HG02798 (cell line): ENCODE results near the gene PRKAG2.
"Not testable (repeated sequence)": the region's sequence is repeated elsewhere in the genome, so short reads cannot be mapped to it uniquely, and the experiment has no call there.

Source experiments
- ATAC-seq: cut with Tn5 transposase; IDR thresholded peaks from one replicate; pipeline ENCODE4 v1.9.1; 2021; ENCODE audit warnings: mild to moderate bottlenecking; ENCODE audit not compliant: unreplicated experiment, poor library complexity

Gene PRKAG2

DNA sequence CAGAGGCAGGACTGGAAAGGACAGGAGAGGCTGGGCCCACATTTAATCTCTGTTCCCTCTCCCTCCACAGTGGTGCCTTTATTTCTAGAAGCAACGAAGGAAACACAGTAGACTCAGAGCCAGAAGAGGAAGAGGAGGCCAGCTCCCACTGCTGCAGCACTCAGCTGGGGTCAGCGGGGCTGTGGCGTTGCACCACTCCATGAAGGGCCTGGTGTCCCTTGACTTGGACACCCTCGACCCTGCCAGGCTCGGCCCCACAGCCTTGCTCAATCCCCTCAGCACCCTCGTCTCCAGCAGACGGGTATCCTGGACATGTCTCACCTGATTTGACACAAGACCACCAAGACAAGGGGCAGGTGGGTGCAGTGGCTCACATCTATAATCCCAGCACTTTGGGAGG lies 38.8 kb downstream of the PRKAG2 start:
- no peak for ATAC-seq

DNA sequence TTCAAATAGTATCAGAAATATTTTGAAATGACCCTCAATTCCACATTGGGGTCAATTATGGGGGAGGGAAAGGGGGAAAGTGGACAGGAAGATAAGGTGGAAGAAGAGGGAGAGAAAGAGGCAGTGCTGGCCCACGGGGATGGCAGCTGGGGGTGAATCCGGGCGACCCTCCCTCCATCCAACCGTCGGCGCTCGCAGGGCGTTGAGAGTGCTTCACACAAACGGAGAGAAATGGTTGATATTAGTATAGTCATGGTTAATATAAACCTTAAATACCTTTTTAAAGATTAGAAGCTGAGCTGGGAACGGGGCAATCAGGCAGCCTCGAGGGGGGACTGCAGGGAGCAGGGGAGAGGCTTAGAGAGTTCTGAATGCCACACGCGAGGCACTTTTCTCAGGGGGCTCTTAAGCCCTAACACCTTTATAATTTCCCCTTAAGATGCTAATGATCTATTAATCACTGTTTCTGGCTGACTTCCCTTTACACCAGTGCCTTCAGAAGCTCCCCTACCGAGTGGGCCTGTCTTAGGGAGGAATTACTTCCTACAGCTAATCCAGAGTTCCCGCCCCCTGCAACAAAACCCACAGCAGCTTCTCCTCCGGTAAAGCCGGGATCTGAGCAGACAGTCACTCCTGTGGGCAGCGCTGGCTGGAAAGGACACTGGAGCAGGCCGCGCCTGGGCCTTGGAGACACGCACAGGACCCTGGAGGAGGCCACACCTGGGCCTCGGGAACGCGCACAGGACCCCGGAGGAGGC lies 39.5 kb downstream of the PRKAG2 start:
- ATAC-seq, result no peak

DNA sequence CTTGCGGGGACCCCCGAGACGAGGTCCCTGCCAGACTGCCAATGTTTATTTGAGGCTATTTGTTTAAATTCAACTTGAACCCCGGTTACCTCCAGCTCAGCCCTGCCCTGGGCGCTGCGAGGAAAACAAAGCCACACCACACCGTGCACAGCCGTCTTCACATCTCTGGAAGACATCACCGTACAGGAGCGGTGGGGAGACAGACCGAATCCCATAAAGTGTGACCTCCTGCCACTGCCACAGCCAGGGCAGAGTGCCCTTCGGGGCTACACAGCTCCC lies 40.0 kb downstream of the PRKAG2 start:
- no peak for ATAC-seq

DNA sequence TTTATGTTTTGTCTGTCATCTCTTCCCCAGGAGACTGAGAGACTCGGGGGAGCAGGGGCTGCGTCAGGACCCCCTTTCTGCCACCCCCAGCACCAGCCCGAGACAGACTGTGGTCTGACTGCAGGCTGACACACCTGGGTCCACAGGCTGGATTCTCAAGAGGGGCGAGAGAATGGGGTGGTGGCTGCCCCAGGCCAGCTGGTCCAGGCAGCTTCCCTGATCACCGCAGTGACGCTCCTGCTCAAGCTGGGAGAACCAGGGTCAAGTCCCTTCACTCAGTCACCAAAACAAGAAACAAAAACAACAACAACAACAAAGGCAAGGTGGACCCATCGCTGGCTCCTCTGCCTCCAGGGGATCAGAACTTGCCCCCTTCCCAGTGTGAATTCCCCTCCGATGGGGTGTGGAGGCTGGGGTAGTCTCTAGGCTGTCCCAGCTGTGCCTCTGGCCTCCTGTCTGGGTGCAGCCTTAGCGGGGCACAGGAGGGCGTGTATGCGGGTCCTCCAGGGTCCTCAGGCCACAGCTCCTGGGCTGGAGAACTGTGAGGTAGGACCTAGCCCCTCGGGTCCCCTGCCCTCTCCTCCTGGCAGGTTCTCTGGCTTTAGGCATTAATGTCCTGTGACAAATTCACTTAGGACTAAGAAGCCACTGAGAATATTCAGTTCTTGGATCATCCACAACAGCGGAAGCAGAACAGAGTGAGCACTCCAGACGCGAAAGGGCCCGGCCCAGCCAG lies 40.6 kb downstream of the PRKAG2 start:
- ATAC-seq, result no peak

DNA sequence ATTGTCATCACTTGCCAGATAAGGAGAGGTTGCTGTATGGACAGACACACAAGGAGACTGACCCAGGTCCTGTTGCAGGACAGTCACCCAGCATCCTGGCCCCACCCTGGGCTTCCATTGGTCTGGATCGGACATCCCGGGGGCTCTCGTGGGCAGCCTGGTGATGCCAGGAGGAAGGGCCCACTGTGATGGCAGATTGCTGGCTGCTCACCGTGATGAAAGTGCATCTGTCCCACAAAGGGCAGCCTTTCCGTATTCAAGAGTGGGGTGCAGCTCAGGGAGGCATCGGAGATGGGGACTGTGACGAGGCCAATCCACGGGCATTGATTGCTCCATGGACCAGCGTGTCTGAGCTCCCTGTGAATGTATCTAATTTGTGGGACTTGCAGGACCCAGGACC lies 41.3 kb downstream of the PRKAG2 start:
- no peak for ATAC-seq

DNA sequence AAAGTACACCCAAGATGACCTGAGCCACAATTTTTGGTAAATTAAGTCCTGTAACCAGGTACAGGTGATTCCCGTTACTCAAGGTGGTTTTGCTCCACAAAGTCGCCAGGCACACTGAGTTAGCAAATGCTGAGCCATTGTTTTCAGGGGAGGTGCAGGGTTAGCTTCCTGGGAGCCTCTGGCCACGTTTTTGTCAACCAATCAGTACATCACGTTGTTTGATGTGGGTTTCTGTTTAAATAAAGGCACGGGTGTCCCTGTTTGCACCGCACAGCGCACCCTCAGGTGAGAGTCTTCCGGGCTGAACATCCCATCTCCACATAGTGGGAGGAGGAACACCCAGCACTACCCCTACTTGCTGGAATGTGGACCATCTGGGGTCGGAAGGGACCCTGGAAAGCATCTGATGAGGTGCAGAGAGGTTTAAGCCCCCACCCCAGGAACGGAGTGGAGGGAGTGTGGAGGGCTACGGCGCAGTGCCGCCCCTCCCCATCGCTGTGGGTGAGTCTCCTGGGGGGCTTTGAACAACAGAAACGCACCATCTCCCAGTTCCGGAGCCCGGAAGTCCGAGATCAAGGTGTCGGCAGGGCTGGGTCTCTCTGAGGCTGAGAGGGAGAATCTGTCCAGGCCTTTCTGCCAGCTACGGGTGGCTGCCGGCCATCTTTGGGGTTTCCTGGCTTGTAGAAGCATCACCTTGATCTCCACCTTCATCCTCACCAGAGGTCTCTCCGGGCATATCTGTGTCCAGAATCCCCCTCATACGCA lies 42.5 kb downstream of the PRKAG2 start:
- ATAC-seq, result no peak

DNA sequence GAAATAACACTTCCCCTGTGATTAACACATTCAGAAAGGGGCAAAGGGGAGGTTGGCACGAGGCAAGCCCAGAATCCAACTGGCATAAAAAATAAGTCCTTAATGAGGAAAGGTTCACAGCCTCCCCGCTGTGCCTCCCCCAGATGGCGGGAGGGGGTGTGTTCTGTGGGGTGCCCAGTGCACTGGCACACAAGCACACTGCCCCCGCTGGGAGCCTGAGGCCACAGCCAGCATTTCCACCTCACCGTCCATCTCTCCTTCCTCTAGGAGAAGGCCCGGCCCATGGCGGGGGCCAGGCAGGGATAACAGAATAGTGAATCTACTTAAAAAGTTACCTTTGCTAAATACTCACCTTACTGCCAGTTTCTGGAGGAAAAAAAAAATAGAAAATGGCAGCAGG lies 43.2 kb downstream of the PRKAG2 start:
- ATAC-seq, result no peak

DNA sequence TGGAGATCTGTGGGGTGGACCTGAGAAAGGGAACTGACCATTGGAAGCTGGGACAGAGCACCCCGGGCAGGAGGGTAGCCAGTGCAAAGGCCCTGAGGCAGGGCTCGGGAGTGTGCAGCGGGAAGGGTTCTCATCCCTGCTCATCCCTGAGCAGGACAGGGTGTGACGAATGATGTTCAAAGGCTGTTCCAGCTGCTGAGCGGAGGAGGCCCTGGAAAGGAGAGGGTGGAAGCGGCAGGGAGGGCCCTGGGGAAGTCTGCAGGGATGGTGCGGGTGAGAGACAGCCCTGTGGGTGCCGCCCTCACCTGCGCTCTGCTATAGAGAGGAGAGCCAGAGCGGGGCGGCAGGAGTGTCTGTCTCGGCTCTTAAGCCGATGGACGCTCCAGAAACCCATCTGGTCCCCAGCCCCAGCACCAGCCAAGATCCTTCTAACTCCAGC lies 43.7 kb downstream of the PRKAG2 start:
- no peak for ATAC-seq

DNA sequence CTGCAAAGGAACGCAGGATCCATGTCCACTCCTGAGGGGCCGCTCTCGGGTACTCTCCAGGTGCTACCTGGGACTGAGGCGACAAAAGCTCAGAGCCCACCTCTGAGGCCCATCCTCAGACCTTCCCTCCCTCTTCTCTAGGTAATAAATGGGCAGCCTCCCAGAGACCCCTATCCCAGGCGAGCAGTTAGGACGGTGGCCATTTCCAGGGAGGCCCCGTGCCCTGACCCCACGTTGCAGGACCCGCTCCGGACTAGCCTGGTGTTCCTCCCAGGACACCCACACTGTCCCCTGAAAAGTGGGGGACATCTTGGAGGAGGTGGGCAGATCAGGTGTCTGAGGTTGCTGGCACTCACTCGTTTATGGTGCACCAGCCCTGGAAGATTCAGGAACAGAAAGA lies 44.3 kb downstream of the PRKAG2 start:
- no peak for ATAC-seq

DNA sequence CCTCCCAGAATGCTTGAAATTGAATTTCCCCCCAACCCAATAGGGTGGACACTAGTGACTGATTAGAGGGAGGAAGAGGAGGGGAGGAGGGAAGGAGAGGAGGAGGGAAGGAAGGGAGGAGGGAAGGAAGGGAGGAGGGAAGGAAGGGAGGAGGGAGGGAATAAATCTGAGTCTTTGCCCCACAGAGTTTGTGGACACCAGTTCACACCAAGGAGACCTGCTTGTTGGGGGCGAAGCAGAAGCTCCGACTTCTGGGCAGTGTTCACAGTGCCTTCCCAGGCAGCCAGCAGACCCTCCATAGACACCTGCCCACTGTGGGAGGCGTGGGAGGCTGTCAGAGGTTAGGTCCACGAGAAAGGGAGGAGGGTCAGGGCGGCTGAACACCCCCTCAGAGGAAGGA lies 44.8 kb downstream of the PRKAG2 start:
- no peak for ATAC-seq

DNA sequence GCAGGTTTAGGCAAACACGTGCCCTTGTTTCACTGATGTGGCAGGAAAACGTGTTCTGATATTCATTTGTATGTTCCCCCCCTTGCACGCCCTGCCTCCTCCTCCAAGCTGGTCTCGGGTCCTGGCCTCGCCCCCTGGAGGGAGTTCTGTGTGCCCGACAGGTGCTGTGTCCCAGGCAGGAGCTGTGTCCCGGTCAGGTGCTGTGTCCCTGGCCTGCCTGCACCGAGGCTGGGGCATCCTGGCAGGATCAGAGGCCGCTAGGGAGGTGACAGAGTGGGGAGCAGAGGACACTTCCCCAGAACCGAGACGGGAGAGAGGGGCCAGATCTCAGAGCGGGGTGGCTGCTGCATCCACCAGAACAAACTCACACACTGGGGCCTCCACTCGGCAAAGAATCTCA lies 45.3 kb downstream of the PRKAG2 start:
- ATAC-seq, result no peak

DNA sequence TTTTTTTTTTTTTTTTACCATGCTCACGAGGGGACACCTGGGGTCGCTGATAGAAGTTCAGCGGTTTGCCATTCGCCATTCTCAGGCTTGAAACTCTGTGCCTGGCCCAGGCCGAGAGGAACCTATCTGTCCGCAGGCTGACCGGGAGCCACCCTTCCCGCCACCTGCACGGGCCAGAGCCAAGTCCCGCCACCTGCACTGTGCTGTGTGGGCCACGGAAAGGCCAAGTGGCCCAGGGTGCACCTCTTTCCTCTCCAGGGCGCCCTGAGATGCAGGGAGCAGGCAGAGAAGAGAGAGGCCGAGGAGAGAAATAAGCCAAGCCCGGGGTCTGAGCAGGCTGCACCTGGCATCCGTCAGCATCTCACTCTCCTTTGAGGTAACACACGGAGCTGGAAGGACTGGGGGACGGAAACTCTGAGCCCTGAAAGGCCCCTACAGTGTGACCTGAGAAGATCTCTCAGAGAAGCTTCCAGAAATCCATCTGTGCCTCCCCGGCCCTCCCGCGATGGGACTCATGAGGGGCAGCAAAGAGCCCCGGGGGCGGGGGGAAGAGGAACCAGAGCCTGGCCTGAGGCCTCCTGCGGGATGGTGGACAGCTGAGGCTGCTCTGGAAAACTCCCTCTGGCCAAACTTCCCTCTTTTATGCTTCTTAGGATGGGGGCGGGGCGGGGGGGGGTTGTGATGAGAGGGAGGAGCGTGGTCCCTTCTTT lies 46.6 kb downstream of the PRKAG2 start:
- ATAC-seq, result no peak

DNA sequence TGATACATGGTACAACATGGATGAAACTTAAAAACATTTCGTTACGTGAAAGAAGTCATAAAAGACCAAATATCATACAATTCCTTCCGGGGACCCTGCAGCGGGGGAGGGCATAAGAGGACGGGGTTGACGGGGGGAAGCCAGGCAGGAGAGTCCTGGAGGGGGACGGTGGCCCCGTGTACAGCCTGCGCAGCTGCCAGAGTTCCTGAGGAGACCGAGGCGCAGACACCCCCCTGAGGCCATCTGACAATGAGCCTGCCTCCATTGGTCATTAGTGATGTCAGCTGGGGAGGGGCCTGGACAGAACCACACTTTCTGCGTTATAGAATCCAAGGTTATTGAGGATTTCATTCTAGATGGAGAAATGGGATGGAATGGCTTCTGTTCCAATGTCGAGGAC lies 47.2 kb downstream of the PRKAG2 start:
- ATAC-seq, result no peak

DNA sequence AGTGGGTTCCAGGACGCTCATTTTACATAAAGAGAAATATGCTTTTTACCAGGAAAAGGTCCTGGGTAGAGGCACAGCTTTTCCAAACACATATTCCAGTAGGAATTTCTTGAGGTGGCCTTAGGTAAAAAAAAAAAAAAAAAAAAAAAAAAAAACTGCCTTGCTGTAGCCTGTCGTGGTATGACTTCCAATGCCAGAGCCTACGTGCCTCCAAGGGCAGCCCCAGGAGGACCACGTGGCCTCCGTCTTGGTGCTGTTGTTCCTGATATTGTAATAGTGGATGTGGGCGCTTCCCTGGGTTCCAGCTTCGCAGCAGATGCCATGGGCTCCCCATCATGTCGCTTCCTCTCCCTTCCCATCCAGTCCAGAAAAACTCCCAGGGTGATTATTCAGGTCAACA lies 49.3 kb downstream of the PRKAG2 start:
- no peak for ATAC-seq

DNA sequence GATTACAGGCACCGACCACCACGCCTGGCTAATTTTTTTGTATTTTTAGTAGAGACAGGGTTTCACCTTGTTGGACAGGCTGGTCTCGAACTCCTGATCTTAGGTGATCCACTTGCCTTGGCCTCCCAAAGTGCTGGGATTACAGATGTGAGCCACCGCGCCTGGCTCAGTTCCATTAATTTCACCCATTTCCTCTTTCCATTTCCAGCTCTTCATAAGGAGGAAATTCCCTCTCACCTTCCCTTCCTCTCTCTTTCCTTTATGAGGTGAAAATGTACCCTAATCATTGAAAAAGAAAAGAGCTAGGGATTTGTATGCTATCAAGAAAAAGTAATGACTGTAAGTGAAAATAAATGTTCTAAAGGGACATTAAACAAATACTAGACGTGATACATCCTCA lies 50.6 kb downstream of the PRKAG2 start:
- not testable (repeated sequence) for ATAC-seq

DNA sequence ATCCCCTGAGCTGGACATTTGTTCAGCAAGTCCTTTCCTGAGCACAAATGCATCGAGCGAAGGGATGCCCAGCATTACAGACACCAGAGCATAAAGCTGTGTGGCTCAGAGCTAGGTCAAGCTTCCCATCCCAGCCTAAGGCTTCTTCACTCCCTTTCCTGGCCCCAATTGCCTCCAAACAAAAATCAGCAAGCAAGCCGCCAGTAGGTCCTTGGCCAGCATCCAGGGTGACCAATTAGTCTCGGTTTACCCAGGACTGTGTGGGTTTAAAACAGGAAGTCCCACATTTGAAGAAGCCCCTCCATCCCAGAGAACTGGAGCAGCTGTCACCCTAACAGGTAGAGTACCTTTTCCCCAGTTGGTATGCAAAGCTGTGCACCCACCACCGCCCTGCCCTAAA lies 51.2 kb downstream of the PRKAG2 start:
- no peak for ATAC-seq

DNA sequence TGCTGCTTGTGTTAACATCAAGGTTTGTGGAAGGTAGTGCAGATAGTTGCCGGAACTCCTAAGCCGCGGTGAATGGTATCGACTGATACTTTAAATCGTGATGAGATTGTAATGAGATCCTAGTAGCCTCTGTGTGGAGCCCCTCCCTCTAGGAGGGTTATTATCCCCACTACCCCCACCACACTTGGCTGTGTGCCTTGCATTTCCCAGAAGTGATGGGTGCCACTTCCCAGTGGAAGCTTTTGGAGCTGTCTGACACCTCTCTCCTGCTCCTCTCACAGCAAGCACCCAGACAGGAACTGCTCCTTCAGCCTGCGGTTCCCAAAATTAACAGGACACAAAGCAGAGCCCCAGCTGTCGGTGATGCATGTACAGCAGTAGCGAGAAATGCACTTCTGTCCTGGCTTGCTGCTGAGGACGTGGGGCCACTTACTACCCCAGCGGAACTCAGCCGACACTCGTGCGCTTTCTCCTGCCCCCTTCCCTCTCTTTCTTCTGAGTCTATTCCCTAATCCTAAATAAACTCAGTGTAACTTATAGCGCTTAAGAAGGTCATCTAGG lies 52.5 kb downstream of the PRKAG2 start:
- no peak for ATAC-seq

DNA sequence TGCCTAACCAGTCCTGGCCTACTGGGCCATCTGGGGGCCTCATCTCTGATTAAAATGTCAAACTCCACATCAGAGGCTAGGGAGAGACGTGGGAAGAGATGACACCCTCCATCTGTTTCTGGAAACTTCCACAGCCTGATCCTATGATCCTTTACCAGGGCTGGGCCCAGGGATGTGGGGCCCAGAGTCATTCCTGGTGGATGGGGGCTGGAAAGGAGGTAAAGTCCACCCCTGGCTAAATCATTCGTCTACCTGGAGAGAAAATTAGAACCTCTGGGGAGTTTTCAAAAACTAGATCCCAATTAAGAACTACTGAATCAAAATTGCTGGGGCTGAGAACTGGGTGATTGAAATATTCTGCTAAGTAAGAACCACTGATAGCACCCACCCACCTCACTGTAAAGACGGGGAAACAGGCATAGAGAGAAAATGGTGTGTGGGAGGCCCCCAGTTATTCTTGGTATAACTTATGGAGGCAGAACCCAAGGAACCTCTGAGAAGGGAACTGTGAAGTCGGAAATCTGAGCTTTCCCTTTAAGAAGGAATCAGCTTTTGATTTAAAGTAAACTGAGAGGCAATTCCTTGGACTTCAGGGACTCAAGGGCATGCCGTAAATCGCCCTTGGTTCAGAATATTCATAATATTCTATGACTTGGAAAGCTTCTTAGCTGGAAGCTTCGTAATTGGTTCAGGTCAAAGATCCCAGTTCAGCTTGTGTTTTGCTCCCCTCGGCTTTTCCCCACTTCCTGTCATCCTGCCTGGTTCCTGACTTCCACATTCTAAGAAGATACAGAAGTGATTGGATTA lies 53.1 kb downstream of the PRKAG2 start:
- ATAC-seq, result no peak

DNA sequence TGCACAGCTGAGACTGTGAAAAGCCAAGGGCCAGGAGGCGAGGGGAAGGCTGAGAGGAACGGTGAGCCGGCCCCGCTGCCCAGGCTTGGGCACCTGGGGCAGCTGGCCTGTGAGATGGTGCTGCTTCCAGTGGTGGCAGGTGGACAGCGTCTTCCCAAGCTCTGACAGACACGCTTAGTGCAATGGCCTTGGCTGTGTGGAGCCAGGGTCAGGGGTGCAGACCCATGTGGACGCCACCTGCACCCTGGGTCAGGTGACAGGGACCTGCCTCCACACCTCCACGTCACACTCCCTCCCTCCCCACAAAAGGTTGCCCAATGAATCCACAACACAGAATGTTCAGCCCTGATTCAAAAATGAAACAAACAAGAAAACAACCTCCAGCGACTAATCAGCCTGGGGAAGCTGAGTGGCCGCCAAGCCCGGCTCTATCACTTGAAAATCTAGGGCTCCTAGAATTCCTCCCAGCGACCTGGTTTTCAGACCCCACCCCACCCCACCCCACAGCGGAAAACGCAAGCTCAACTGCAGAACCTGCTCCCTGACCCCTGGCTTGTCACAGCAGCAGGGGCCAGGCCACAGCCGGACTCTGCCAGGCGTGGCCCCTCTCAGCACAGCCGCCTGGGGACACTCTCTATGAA lies 54.3 kb downstream of the PRKAG2 start:
- ATAC-seq, result no peak
